CD14-positive monocyte (primary cell): ENCODE results near the gene TMEM115. TPM values are rescaled to one million over a fixed set of nuclear protein-coding genes. Genes with fewer than 3 reads are reported as not detected.

Experiments
- DNase-seq, 3 donors: peaks; one replicate each; pipeline ENCODE4 v3.0.0-alpha.2; 2011 to 2022
- H2AFZ ChIP-seq: 2 replicates; pipeline ENCODE4 v1.6.0; 2012; ENCODE audit warnings: mild to moderate bottlenecking, low read depth, low read length, inconsistent platforms; ENCODE audit not compliant: insufficient read depth, poor library complexity, severe bottlenecking
- H3K27ac ChIP-seq, 2 donors: 1 replicate in 1 of 2; 2 replicates in 1 of 2; pipeline ENCODE4 v1.5.1; 2012 to 2013; ENCODE audit warnings: low read length in 2 of 2, control low read depth in 1 of 2, inconsistent platforms in 1 of 2, low read depth in 1 of 2, mild to moderate bottlenecking in 1 of 2
- H3K27me3 ChIP-seq, 2 donors: one replicate each; pipeline versions ENCODE4 v1.6.0 to v1.6.1; 2011 to 2013; ENCODE audit warnings: low read length in 2 of 2; ENCODE audit not compliant: control insufficient read depth in 2 of 2, insufficient read depth in 2 of 2
- H3K36me3 ChIP-seq, 2 donors: replicated peaks in 1 of 2; 1 replicate in 1 of 2; 2 replicates in 1 of 2; pipeline versions ENCODE4 v1.5.1 to v1.6.1; 2012 to 2013; ENCODE audit warnings: low read length in 2 of 2, control low read depth in 1 of 2, inconsistent platforms in 1 of 2, mild to moderate bottlenecking in 1 of 2; ENCODE audit not compliant: insufficient read depth in 2 of 2, control insufficient read depth in 1 of 2
- H3K4me1 ChIP-seq, 2 donors: 1 replicate in 1 of 2; 2 replicates in 1 of 2; pipeline versions ENCODE4 v1.5.1 to v1.6.1; 2012 to 2013; ENCODE audit warnings: low read length in 2 of 2, control low read depth in 1 of 2, inconsistent platforms in 1 of 2, mild to moderate bottlenecking in 1 of 2, moderate library complexity in 1 of 2; ENCODE audit not compliant: insufficient read depth in 2 of 2, control insufficient read depth in 1 of 2
- H3K4me2 ChIP-seq: replicated peaks from 2 replicates; pipeline ENCODE3; 2012; ENCODE audit warnings: low read length, moderate library complexity, mild to moderate bottlenecking; ENCODE audit not compliant: poor library complexity, severe bottlenecking; ENCODE audit errors: extremely low read depth
- H3K4me3 ChIP-seq, 3 experiments: fragments of 200-600 bp in 1 of 3; sonication (generic) in 1 of 3; replicated peaks in 1 of 3; 1 replicate in 2 of 3; 2 replicates in 1 of 3; pipeline ENCODE4 v1.5.1; 2011 to 2013; ENCODE audit warnings: low read length in 3 of 3, mild to moderate bottlenecking in 3 of 3, control low read depth in 2 of 3, low read depth in 2 of 3, inconsistent platforms in 1 of 3, moderate library complexity in 1 of 3
- H3K79me2 ChIP-seq: 2 replicates; pipeline ENCODE4 v1.6.0; 2012; ENCODE audit warnings: mild to moderate bottlenecking, control low read depth, inconsistent platforms, low read length, moderate library complexity; ENCODE audit not compliant: insufficient read depth
- H3K9ac ChIP-seq: 2 replicates; pipeline ENCODE4 v1.6.0; 2017; ENCODE audit warnings: low read length, mild to moderate bottlenecking; ENCODE audit not compliant: insufficient read depth, poor library complexity, severe bottlenecking
- H3K9me3 ChIP-seq, 2 donors: replicated peaks in 1 of 2; 1 replicate in 1 of 2; 2 replicates in 1 of 2; pipeline versions ENCODE4 v1.5.1 to v1.6.1; 2012 to 2013; ENCODE audit warnings: low read length in 2 of 2, control low read depth in 1 of 2; ENCODE audit not compliant: control insufficient read depth in 1 of 2, insufficient read depth in 1 of 2
- H4K20me1 ChIP-seq: 2 replicates; pipeline ENCODE4 v1.6.0; 2012; ENCODE audit warnings: mild to moderate bottlenecking, low read length, control low read depth, moderate library complexity; ENCODE audit not compliant: insufficient read depth
- H3K27ac Mint-ChIP-seq, 7 donors: one replicate each; pipeline ENCODE4 v1.8.0; 2020; ENCODE audit warnings: mild to moderate bottlenecking in 7 of 7, mixed read lengths in 7 of 7, moderate library complexity in 6 of 7, inconsistent platforms in 2 of 7
- H3K27me3 Mint-ChIP-seq, 3 donors: one replicate each; pipeline ENCODE4 v1.8.0; 2021 to 2022; ENCODE audit warnings: low read depth in 3 of 3, mild to moderate bottlenecking in 3 of 3, mixed read lengths in 3 of 3, moderate library complexity in 3 of 3, inconsistent platforms in 1 of 3
- H3K36me3 Mint-ChIP-seq, 2 donors: one replicate each; pipeline ENCODE4 v1.8.0; 2020; ENCODE audit warnings: mixed read lengths in 2 of 2, inconsistent platforms in 1 of 2, mild to moderate bottlenecking in 1 of 2
- H3K4me1 Mint-ChIP-seq: one replicate; pipeline ENCODE4 v1.8.0; 2020; ENCODE audit warnings: mild to moderate bottlenecking, mixed read lengths
- H3K4me3 Mint-ChIP-seq, 2 donors: one replicate each; pipeline ENCODE4 v1.8.0; 2020; ENCODE audit warnings: mild to moderate bottlenecking in 2 of 2, mixed read lengths in 2 of 2, moderate library complexity in 1 of 2
- H3K9me3 Mint-ChIP-seq, 7 donors: one replicate each; pipeline ENCODE4 v1.8.0; 2020 to 2022; ENCODE audit warnings: mixed read lengths in 7 of 7, mild to moderate bottlenecking in 6 of 7, moderate library complexity in 6 of 7, inconsistent platforms in 2 of 7
- CTCF ChIP-seq: fragments of 200-600 bp; IDR thresholded peaks from one replicate; pipeline ENCODE4 v1.8.0; 2022; ENCODE audit warnings: antibody characterized with exemption, mild to moderate bottlenecking
- WGBS: methylation state at CpG from one replicate; pipeline ENCODE4 v1.1.5; 2013; ENCODE audit warnings: missing lambda C conversion rate; ENCODE audit not compliant: insufficient coverage; 5-methylcytosine and 5-hydroxymethylcytosine counted together
- intact Hi-C, 2 donors: fragments of 100-400 bp; cut with micrococcal nuclease; formaldehyde crosslinking; loops; one replicate each; pipeline versions ENCODE4 v1.15.0 to v1.15.1; 2023
- polyA plus RNA-seq, 3 donors: library from polyadenylated mRNA; depleted of rRNA in 1 of 3; unstranded in 2 of 3; stranded (reverse) in 1 of 3; fragments of 300-500 nt in 2 of 3; fragments of >200 nt in 1 of 3; fragmentation: Illumina TruSeq in 2 of 3; gene quantifications; 1 replicate in 2 of 3; 2 replicates in 1 of 3; pipeline ENCODE4 v1.2.3, GENCODE V29; 2012 to 2021

TMEM115 gene
- polyA plus RNA-seq, 3 donors: 14.5 to 36.2 (median 32.9) TPM

DNA sequence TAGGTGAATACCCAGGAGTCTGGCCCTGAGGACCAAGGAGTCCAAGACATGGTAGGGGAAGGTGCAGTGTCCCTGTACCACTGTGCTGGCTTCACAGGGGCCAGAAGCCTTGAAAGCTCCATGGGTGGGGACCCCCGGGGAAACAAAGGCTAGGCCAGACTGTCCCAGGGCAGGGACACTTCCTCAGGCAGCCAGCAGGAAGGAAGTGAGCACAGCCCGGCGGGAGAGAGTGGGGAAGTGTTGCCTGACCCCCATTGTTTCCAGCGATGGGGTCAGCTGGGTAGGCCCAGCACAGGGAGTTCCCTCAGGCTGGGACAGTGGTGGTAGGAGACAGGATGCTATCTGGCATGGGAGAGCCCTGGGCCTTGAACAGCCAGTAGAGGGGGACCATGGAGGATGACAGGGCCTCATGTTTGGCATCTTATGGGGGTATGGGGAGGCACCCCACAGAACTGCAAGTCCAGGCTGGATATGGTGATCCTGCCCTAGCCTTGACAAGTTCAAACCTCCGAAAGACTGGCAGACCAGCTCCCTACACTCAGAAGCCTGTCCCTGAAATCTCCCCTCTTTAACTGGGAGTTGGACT, 35.6 kb downstream of the TMEM115 start:
- no peak overlapping the region for H3K9ac ChIP-seq
- Mint-ChIP-seq H3K36me3 (peaks cover 9 to 33% of the 10 kb centered on the region in 2 donors), H3K27me3 (peaks cover 0 to 4% (median 2%) of the 10 kb centered on the region in 3 donors), H3K9me3 (no peaks in the 10 kb centered on the region), H3K27ac (peak overlapping the region; percentile 84 to 99 (median 89)), H3K4me1 (peaks cover 81% of the 10 kb centered on the region), H3K4me3 (peak overlapping the region in 1 of 2 donors; percentile 75)
- no peaks in the 10 kb centered on the region for H3K9me3 ChIP-seq
- H2AFZ ChIP-seq: no peak overlapping the region
- H4K20me1 ChIP-seq: peaks cover 17% of the 10 kb centered on the region
- DNase-seq: peak; percentile 29 to 61 (median 59)
- peak overlapping the region; percentile 77 to 97 for H3K27ac ChIP-seq
- no peak for TF ChIP-seq CTCF
- H3K4me1 ChIP-seq: peaks cover 82 to 92% of the 10 kb centered on the region in 2 donors
- H3K27me3 ChIP-seq: no peaks in the 10 kb centered on the region
- 4% methylated on average over 2 of the region's 5 CpGs for WGBS
- H3K36me3 ChIP-seq: peaks cover 0 to 14% of the 10 kb centered on the region in 2 donors
- intact Hi-C loops: loop anchor here in 1 of 2 donors (2.0 kb wide), 1 partner anchor 31 kb away; the partner anchor contains the start of gene IFRD2
- H3K79me2 ChIP-seq: peaks cover 37% of the 10 kb centered on the region
- peak overlapping the region in 1 of 3 experiments; percentile 90 for H3K4me3 ChIP-seq
- H3K4me2 ChIP-seq: peak overlapping the region; percentile 87

GRCh38 chr3:50323092-50323600, 36.2 kb downstream of the TMEM115 start:
- TF ChIP-seq CTCF: no peak
- Mint-ChIP-seq H3K9me3 (no peaks in the 10 kb centered on the region), H3K4me3 (peak overlapping the region; percentile 43 to 73), H3K4me1 (peaks cover 81% of the 10 kb centered on the region), H3K36me3 (peaks cover 9 to 33% of the 10 kb centered on the region in 2 donors), H3K27me3 (peaks cover 0 to 4% (median 2%) of the 10 kb centered on the region in 3 donors), H3K27ac (peak overlapping the region; percentile 84 to 99 (median 89))
- no peaks in the 10 kb centered on the region for H3K9me3 ChIP-seq
- peaks cover 82 to 92% of the 10 kb centered on the region in 2 donors for H3K4me1 ChIP-seq
- peak overlapping the region; percentile 77 to 97 for H3K27ac ChIP-seq
- H3K79me2 ChIP-seq: peaks cover 42% of the 10 kb centered on the region
- H3K27me3 ChIP-seq: no peaks in the 10 kb centered on the region
- peak; percentile 47 to 73 (median 60) for DNase-seq
- peaks cover 14% of the 10 kb centered on the region for H4K20me1 ChIP-seq
- H2AFZ ChIP-seq: no peak overlapping the region
- H3K4me3 ChIP-seq: peak overlapping the region in 1 of 3 experiments; percentile 90
- peaks cover 0 to 14% of the 10 kb centered on the region in 2 donors for H3K36me3 ChIP-seq
- H3K9ac ChIP-seq: peak overlapping the region; percentile 38
- 24% methylated on average over 4 of the region's 4 CpGs for WGBS
- intact Hi-C loops: no loop called here
- H3K4me2 ChIP-seq: peak overlapping the region; percentile 87
